ENCODE measurements around the gene RNF145.
"Not testable (repeated sequence)": the region's sequence is repeated elsewhere in the genome, so short reads cannot be mapped to it uniquely, and the experiment has no call there.

The RNF145 gene

DNA sequence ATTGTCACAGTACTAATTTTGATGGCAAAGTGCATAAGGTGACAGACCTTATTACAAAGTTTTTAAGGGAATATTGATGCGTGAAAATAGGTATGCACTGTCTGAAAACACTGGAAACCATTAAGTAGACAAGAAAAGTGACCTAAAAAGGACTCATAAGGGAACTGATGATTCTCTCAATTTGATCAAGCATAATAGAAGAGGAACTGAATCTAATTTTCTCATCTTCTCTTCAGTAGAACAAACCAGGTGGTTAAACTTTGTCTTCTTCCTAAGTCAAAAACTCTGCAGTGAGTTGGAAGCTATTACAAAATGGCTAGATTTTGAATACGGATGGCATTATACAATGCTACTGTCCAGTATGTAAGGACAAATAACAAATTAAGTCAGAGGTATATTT lies 53.4 kb downstream of the RNF145 start:
- DNase-seq = no peak

DNA sequence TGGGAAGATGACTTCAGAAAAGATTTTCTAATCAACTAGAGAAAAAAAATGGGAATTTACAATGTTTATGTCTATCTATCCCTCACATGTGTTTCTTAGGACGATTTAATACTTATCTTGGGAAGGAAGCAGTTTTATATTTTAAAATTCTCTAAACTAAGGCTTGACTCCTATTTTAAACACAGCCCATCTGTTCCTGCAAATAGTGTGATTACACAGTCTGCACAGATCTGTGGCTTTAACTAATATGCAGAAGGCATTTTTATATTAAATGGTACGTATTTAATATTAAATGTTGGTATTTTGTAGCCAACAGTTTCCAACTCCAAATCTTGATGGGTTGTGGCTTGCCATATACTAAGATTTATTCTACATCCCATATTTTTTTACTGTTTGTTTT lies 56.5 kb downstream of the RNF145 start:
- DNase-seq = no peak

DNA sequence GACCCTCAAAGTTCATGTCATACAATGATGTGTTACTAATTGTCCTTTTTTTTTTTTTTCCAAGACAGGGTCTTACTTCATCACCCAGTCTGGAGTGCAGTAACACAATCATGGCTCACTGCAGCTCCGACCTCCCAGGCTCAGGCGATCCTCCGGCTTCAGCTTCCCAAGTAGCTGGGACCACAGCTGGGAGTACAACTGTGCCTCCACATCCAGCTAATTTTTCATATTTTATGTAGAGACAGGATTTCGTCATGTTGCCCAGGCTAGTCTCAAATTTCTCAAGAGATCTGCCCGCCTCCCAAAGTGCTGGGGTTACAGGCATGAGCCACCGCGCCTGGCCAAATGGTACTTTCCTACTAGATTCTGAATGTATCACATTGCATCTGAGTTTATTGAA lies 60.3 kb downstream of the RNF145 start:
- no peak for DNase-seq

DNA sequence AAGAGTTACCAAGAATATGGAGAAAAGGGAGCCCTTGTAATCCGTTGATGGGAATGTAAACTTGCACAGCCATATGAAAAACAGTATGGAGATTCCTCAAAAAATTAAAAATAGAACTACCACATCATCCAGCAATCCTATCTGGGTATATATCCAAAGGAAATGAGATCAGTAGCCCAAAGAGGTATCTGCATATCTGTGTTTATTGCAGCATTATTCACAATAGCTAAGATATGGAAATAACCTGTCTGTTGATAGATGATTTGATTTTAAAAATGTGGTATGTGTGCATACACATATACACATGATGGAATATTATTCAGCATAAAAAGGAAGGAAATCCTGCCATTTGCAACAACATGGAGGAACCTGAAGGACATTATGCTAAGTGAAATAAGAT lies 61.4 kb downstream of the RNF145 start:
- DNase-seq = no peak

DNA sequence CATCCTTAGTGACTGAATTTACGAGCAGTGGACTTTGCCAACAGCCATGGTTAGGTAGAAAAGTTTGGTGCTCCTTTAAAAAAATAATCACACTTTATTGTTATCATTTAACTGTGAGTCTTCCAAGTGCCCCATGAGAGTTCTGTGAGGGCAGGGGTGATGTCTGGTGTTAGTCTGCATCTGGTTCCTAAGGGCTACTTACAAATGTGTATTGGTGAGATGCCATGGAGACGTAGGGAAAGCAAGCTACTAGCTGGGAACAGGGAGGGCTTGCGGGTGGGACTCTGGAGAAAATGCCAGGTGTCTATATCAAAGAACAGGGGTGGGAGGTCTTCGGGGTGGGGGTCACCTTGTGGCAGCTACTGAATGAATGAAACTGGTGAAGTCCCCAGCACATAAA lies 62.5 kb downstream of the RNF145 start:
- no peak for DNase-seq

DNA sequence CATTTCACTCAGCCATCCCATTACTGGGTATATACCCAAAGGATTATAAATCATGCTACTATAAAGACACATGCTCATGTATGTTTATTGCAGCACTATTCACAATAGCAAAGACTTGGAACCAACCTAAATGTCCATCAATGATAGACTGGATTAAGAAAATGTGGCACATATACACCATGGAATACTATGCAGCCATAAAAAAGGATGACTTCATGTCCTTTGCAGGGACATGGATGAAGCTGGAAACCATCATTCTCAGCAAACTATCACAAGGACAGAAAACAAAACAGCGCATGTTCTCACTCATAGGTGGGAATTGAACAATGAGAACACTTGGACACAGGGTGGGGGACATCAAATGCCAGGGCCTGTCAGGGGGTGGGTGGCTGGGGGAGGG lies 64.2 kb downstream of the RNF145 start:
- DNase-seq = not testable (repeated sequence)

DNA sequence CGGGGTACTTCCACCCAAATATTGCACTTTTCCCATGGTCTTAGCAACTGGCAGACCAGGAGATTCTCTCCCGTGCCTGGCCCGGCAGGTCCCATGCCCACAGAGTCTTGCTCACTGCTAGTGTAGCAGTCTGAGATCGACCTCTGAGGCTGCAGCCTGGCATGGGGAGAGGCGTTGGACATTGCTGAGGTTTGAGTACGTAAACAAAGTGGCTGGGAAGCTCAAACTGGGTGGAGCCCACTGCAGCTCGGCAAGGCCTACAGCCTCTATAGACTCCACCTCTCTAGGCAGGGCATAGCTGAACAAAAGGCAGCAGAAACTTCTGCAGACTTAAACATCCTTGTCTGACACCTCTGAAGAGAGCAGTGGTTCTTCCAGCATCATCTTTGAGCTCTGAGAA lies 69.6 kb downstream of the RNF145 start:
- no peak for DNase-seq

DNA sequence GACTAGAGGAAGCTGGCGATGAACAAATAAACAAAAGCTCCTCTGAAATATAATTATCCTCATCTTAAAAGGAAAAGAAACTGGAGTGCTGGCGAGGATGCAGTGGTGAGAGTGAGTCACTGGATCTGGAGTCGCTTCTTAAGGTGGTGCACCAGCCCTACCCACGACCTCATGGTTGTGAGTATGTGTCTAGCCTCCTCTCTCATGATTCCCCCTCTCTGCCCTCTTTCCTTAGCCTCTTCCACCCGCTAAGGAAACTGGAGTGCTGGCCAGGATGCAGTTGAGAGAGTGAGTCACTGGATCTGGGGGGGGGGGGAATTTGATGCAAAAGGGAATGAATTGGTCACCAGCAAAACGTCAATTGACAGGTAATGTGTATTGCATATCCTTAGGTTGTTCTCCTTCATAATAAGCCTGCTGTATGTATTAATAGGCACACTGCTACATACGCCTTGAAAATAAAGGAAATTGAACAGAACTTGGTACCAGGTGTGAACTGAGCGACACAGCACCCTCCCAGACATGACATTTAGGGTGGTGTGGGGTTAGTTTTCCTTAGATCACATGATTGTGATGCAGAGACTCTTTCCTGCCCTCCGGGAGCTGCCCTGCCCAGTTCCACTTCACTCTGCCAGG lies 73.3 kb downstream of the RNF145 start:
- no peak for DNase-seq

DNA sequence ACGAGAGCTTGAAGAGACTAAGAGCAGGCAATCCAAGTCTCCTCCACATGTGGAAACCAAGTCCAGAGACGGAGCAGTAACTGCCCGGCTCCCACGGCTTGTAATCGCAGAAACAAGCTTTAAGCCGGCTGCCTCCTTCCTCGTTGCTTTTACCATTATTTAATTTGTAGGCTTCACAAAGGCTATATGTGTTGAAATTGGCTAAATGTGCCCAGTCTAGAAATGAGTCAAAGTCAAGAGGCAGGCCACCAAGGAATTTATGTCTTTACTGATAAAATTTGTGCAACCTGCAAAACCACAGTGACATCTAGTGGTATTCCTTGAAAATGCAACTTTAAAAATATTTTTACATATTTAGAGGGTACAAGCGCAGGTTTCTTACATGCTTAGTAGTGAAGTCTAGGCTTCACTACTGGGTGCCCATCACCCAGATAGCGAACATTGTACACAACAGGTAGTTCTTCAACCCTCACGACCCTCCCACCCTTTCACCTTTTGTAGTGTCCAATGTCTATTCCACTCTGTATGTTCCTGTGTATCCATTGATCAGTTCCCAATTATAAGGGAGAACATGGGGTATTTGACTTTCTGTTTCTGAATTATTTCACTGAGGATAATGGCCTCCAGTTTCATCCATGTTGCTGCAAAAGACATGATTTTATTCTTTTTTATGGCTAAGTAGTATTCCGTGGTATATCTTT lies 76.2 kb downstream of the RNF145 start:
- DNase-seq = peak; percentile 5

DNA sequence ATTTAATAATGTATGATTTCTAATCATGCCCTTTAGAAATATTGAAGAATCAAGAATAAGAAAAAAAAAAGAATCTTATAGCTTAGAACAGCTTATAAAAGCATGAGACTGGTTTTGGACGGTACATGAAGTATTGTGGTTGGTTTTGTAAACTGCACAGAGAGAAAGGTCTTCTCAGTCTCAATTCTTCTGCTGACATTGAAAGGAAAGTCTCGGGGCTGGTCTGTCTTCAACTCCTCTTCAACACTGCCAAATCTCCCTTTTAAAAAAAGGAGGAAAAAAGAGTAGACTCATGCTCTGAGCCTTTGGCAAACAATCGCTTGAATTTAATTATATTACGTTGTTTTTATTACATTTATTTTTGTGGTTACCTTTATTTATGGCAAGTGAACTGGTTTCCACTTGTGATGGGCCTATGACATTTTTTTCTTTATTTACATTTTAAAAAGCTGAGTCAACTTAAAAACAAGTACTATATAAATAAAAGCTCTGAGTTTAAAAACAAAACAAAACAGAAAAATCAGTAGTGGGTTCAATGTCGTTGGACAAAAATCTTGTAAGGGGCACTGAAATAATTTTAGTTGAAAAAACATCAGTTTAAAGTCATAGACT lies 76.8 kb downstream of the RNF145 start:
- no peak for DNase-seq

DNA sequence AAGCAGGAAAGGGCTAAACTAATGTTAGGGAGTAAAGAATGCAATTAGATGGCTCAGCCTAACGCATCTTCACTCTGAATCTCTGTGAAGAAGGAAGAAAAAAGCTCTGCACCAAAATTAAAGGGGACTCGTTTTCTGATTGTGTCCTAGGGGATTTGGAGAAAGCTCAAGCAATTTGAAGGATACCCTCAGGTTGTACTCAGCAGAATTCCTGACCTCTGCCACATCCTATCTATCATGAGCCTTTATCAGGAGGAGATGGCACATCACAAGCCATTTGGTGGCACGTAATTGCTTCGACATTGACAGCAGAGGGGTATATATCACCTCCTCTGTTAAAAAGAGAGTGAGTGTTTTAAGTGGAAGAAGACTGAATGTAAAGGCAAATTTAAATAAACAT lies 77.4 kb downstream of the RNF145 start:
- DNase-seq = no peak

DNA sequence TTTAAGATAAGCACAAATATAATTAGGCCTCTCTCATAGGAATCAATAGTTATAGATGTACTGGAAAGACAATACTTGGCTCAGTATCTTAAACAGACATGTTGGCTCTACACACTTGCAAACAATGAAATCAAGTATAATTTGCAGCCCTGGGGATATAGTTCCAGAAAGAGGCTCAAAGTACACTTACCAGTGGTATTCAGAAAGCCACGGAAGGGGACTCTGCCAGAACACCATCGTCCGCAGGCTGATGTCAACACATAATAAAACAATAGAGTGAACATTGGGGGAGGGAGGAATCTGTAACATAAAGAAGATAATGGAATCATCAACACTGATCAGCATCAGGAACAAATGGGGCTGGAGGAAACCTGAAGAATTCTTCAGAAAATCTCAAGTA lies 78.5 kb downstream of the RNF145 start:
- DNase-seq = no peak

DNA sequence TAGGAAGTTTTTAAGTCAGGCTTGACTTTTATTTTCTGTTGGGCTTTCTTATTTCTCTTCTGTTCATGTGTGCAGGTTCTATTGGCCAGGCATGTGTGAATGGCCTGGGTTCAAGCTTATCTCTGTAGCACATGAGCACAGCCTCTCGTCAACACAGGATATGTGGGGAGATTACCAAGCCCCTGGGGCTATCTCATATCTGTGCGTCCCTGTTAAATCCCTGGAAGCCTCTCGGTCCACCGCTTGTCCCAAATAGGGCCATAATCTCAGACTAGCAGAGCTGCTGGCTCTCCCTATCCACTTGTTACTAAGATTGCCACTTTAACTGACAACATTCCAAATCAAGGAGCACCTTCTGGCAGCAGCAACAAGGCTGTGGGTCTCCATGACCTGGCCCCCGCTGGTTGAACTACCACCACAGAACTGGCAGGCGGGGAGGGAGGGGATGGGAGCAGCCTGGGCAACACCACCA lies 81.2 kb downstream of the RNF145 start:
- no peak for DNase-seq

DNA sequence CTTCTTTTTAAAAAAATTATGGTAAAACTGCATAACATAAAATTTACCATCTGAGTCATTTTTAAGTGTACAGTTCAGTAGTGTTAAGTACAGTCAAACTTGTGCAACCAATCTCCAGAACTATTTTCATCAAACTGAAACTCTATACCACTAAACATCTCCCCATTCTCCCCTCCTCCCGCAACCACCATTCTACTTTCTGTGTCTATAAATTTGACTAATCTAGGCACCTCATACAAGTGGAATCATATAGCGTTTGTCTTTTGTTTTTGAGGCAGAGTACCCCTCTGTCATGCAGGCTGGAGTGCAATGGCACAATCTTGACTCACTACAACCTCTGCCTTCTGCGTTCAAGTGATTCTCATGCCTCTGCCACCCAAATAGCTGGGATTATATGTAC lies 85.7 kb downstream of the RNF145 start:
- no peak for DNase-seq

DNA sequence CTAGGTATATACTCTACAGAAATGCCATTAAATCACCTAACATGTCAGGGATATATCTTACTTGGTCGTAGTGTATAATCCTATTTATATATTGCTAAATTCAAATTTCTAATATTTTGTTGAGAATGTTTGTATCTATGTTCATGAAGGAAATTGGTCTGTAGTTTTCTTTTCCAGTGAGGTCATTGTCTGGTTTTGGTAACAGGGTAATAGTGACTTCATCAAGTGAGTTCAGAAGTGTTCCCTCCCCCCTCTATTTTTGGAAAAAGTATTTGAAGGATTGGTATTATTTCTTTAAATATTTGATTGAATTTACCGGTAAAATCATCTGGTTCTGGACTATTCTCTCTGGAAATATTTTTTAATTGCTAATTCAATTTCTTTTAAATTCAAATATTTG lies 86.2 kb downstream of the RNF145 start:
- no peak for DNase-seq

DNA sequence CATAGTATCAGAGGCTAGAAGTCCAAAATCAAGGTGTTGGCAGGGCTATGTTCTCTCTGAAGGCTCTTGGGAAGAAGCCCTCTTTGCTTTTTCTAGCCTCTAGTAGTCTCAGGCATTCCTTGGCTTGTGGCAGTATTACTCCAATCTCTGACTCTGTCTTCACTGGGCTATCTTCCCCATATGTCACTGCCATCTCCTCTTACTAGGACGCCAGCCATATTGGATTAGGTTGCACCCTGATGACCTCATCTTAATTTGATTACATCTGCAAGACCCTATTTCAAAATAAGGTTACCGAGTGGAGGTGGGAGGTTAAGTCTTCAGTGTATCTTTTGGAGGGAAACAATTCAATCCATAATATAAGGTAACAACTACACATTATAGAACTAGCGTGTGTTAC lies 88.3 kb downstream of the RNF145 start:
- no peak for DNase-seq

DNA sequence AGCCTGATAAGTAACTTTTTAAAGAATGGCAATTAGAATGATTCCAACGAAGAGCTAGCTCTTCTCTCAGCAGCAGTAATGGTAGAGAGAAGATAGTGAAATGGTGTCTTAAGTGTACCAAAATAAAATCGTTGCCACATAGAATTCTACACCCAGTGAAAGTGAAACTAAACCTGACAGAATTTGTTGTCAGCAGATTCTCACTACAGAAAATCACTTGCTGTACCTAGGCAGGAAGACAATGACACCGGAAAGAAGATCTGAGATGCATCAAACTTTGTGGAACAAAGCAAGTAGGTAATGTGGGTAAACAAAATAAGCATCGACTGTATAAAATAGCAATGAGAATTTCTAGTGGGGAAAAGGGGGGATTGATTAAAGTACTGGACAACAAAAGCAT lies 88.9 kb downstream of the RNF145 start:
- DNase-seq = no peak

DNA sequence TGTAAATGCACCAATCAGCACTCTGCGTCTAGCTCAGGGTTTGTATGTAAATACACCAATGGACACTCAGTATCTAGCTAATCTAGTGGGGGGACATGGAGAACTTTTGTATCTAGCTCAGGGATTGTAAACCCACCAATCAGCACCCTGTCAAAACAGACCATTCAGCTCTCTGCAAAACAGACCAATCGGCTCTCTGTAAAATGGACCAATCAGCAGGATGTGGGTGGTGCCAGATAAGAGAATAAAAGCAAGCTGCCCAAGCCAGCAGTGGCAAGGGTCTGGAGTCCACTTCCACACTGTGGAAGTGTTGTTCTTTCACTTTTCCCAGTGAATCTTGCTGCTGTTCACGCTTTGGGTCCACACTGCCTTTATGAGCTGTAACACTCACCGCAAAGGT lies 89.5 kb downstream of the RNF145 start:
- not testable (repeated sequence) for DNase-seq

DNA sequence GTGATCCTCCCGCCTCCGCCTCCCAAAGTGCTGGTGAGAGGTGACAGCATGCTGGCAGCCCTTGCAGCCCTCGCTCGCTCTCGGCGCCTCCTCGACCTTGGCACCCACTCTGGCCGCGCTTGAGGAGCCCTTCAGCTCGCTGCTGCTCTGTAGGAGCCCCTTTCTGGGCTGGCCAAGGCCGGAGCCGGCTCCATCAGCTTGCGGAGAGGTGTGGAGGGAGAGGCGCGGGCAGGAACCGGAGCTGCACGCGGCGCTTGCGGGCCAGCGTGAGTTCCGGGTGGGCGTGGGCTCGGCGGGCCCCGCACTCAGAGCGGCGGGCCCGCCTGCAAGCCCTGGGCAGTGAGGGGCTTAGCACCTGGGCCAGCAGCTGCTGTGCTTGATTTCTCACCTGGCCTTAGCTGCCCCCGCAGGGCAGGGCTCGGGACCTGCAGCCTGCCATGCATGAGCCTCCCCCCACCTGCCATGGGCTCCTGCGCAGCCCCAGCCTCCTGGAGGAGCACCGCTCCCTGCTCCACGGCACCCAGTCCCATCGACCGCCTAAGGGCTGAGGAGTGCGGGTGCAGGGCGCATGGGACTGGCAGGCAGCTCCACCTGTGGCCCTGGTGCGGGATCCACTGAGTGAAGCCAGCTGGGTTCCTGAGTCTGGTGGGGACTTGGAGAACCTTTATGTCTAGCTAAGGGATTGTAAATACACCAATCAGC lies 90.2 kb downstream of the RNF145 start:
- not testable (repeated sequence) for DNase-seq

DNA sequence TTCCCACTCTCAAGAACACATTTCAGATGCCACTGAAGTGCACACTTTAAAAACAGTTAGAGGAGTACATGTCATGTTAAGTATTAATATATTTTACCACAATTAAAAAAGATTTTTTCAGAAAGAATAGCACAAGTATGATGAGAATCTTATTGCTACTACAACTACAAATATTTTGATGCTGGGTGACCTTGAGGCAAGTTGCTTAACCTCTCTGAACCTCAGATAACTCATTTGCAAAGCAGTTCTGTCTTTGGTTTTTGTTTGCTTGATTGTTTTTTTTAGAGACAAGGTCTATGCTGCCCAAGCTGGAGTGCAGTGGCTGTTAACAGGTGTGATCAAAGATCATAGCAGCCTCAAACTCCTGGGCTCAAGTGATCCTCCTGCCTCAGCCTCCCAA lies 95.9 kb downstream of the RNF145 start:
- no peak for DNase-seq

DNA sequence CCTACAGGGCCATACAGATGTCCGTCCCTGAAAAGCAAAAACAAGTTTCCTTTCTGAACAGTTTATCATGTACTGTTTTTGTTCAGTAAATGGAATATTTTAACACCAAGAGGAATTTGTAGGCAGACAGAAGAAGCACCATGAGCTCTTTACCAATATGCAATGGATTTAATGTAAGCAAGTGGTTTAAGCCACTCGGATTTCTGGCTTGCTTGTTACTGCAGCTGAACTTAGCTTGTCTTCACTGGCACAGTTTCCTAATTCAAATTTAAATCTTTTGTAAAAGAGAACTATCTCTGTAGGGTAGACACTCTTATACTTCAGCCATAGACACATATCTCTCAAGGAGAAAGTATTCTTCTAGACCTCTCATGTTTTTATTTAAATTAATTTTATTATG lies 96.9 kb downstream of the RNF145 start:
- DNase-seq = no peak

All from NCI-H1930 (cell line).